Loucy (cell line): Measurements from ENCODE around the gene KAT5.

Experiments used
- H2AFZ ChIP-seq: fragments of 200-600 bp; sonication (generic); 2 replicates; pipeline ENCODE4 v1.6.0; 2016; ENCODE audit warnings: antibody characterized with exemption, mild to moderate bottlenecking, low read length, moderate library complexity
- H3F3A ChIP-seq: fragments of 200-600 bp; 2 replicates; pipeline ENCODE4 v1.6.0; 2016; ENCODE audit warnings: antibody characterized with exemption, low read depth, mild to moderate bottlenecking
- H3K27me3 ChIP-seq: fragments of 200-600 bp; sonication (generic); 2 replicates; pipeline ENCODE4 v1.6.1; 2014; ENCODE audit warnings: low read length, mild to moderate bottlenecking; ENCODE audit not compliant: insufficient read depth, poor library complexity, severe bottlenecking
- H3K36me3 ChIP-seq: fragments of 200-600 bp; sonication (generic); 2 replicates; pipeline ENCODE4 v1.6.1; 2016; ENCODE audit warnings: low read length; ENCODE audit not compliant: insufficient read depth
- H3K4me1 ChIP-seq: fragments of 200-600 bp; sonication (generic); 2 replicates; pipeline ENCODE4 v1.5.1; 2014; ENCODE audit warnings: low read length, mild to moderate bottlenecking; ENCODE audit not compliant: insufficient read depth, poor library complexity, severe bottlenecking
- H3K4me2 ChIP-seq: fragments of 200-600 bp; sonication (generic); 2 replicates; pipeline ENCODE4 v1.6.0; 2014; ENCODE audit warnings: antibody characterized with exemption, low read length, low read depth, mild to moderate bottlenecking; ENCODE audit not compliant: poor library complexity, severe bottlenecking
- H3K4me3 ChIP-seq: fragments of 200-600 bp; sonication (generic); 2 replicates; pipeline ENCODE4 v1.5.1; 2014; ENCODE audit warnings: low read length, mild to moderate bottlenecking, mixed read lengths; ENCODE audit not compliant: poor library complexity, severe bottlenecking
- H3K79me2 ChIP-seq: fragments of 200-600 bp; sonication (generic); 2 replicates; pipeline ENCODE4 v1.6.1; 2014; ENCODE audit warnings: low read length; ENCODE audit not compliant: insufficient read depth
- H3K9ac ChIP-seq: fragments of 200-600 bp; sonication (generic); 2 replicates; pipeline ENCODE4 v1.6.0; 2014; ENCODE audit warnings: mild to moderate bottlenecking, low read depth, low read length, moderate library complexity; ENCODE audit not compliant: poor library complexity, severe bottlenecking
- H3K9me2 ChIP-seq: fragments of 200-600 bp; sonication (generic); replicated peaks from 2 replicates; pipeline ENCODE4 v1.6.1; 2016; ENCODE audit warnings: low read depth, low read length, mixed read lengths
- H3K9me3 ChIP-seq: fragments of 200-600 bp; sonication (generic); 2 replicates; pipeline ENCODE4 v1.6.1; 2014; ENCODE audit warnings: mild to moderate bottlenecking, antibody characterized with exemption, low read length, low read depth; ENCODE audit not compliant: insufficient read depth
- H4K20me1 ChIP-seq: fragments of 200-600 bp; sonication (generic); 2 replicates; pipeline ENCODE4 v1.6.0; 2014; ENCODE audit warnings: antibody characterized with exemption, low read length, mild to moderate bottlenecking; ENCODE audit not compliant: insufficient read depth, poor library complexity, severe bottlenecking
- EZH2phosphoT487 ChIP-seq: fragments of 200-600 bp; IDR thresholded peaks from 2 replicates; pipeline ENCODE4 v1.6.1; 2018; ENCODE audit warnings: antibody characterized with exemption, mild to moderate bottlenecking, moderate library complexity, borderline replicate concordance
- TF ChIP-seq, protein P1 (sequence below): fragments of 200-600 bp; sonication (generic); conservative IDR thresholded peaks from 2 replicates; pipeline ENCODE4 v1.5.1; 2014; ENCODE audit warnings: mild to moderate bottlenecking, antibody characterized with exemption, low read length

The KAT5 gene

DNA sequence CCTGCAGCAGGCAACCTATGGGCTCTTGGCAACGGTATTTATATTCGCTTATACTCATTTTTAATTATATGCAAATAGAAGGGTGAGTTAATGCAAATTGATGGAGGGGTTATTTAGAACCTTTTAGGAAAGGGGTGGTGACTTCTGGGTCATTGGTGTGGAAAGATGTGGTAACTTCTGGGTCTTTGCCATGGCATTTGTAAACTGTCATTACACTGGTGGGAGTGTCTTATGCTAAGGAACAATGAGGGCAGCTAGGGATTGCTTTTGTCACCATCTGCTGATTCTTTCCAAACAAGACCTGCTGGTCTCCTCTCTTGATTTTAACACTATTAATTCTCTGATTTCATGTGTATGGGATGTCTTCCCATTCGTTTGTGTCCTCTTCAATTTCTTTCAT lies 11.7 kb upstream of the KAT5 start:
- TF ChIP-seq, protein P1, sequence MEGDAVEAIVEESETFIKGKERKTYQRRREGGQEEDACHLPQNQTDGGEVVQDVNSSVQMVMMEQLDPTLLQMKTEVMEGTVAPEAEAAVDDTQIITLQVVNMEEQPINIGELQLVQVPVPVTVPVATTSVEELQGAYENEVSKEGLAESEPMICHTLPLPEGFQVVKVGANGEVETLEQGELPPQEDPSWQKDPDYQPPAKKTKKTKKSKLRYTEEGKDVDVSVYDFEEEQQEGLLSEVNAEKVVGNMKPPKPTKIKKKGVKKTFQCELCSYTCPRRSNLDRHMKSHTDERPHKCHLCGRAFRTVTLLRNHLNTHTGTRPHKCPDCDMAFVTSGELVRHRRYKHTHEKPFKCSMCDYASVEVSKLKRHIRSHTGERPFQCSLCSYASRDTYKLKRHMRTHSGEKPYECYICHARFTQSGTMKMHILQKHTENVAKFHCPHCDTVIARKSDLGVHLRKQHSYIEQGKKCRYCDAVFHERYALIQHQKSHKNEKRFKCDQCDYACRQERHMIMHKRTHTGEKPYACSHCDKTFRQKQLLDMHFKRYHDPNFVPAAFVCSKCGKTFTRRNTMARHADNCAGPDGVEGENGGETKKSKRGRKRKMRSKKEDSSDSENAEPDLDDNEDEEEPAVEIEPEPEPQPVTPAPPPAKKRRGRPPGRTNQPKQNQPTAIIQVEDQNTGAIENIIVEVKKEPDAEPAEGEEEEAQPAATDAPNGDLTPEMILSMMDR = no peak
- no peak for TF ChIP-seq EZH2phosphoT487
- H3F3A ChIP-seq = no peaks in the 10 kb centered on the region
- H2AFZ ChIP-seq = no peak overlapping the region
- H3K4me3 ChIP-seq = no peak overlapping the region
- no peaks in the 10 kb centered on the region for H3K79me2 ChIP-seq
- no peaks in the 10 kb centered on the region for H3K9me2 ChIP-seq
- no peaks in the 10 kb centered on the region for H3K36me3 ChIP-seq
- H4K20me1 ChIP-seq = no peaks in the 10 kb centered on the region
- H3K27me3 ChIP-seq = no peaks in the 10 kb centered on the region
- H3K4me1 ChIP-seq = no peaks in the 10 kb centered on the region
- no peak overlapping the region for H3K4me2 ChIP-seq
- no peak overlapping the region for H3K9ac ChIP-seq
- H3K9me3 ChIP-seq = no peaks in the 10 kb centered on the region

DNA sequence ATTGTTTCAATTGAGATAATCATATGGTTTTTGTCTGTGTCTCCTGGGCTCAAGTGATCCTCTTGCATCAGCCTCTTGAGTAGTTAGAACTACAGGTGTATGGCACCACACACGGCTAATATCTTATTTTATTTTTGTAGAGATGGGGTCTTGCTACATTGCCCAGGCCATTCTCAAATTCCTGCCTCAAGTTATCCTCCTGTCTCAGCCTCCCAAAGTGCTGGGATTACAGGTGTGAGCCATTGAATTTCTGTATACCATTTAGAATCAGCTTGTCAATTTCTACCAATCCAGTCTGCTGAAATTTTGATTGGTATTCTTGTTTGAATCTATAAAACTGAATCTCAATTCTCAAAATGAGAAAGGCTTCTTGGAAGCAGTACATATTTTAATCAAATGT lies 10.4 kb upstream of the KAT5 start:
- Histone ChIP-seq H2AFZ (no peak overlapping the region), H3K36me3 (no peaks in the 10 kb centered on the region), H3K9me2 (no peaks in the 10 kb centered on the region), H3K4me3 (no peak overlapping the region), H3K79me2 (no peaks in the 10 kb centered on the region), H3K4me2 (no peak overlapping the region), H3K9ac (no peak overlapping the region), H3K27me3 (no peaks in the 10 kb centered on the region), H3F3A (no peaks in the 10 kb centered on the region), H3K4me1 (no peaks in the 10 kb centered on the region), H3K9me3 (no peaks in the 10 kb centered on the region), H4K20me1 (no peaks in the 10 kb centered on the region)
- TF ChIP-seq, protein P1 = no peak
- TF ChIP-seq EZH2phosphoT487 = no peak

DNA sequence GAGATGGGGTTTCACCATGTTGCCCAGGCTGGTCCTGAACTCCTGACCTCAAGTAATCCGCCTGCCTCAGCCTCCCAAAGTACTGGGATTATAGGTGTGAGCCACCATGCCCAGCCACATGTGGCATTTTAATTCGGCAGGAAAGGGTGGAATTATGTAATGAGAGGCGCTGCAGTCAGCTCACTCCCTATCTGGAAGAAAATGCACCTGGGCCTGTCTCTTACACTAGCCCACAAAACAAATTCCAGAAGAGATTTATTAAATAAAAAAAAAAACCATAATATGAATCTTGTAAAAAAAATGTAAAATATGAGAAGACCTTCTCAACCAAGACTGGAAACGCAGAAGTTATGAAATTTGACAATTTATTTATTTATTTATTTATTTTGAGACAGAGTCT lies 8.2 kb upstream of the KAT5 start:
- no peak overlapping the region for H2AFZ ChIP-seq
- no peak overlapping the region for H3K9ac ChIP-seq
- H3F3A ChIP-seq = no peaks in the 10 kb centered on the region
- no peaks in the 10 kb centered on the region for H3K4me1 ChIP-seq
- H3K4me3 ChIP-seq = no peak overlapping the region
- no peaks in the 10 kb centered on the region for H3K9me3 ChIP-seq
- no peaks in the 10 kb centered on the region for H3K36me3 ChIP-seq
- H3K79me2 ChIP-seq = no peaks in the 10 kb centered on the region
- no peaks in the 10 kb centered on the region for H3K9me2 ChIP-seq
- no peaks in the 10 kb centered on the region for H4K20me1 ChIP-seq
- TF ChIP-seq, protein P1 = no peak
- no peak for TF ChIP-seq EZH2phosphoT487
- H3K4me2 ChIP-seq = no peak overlapping the region
- no peaks in the 10 kb centered on the region for H3K27me3 ChIP-seq
